RKO (cell line): ENCODE results near the gene GBE1.

Experiments used
- DNase-seq: peaks from one replicate; pipeline ENCODE4 v3.0.0-alpha.2; 2016; ENCODE audit warnings: low spot score

GBE1 gene

DNA sequence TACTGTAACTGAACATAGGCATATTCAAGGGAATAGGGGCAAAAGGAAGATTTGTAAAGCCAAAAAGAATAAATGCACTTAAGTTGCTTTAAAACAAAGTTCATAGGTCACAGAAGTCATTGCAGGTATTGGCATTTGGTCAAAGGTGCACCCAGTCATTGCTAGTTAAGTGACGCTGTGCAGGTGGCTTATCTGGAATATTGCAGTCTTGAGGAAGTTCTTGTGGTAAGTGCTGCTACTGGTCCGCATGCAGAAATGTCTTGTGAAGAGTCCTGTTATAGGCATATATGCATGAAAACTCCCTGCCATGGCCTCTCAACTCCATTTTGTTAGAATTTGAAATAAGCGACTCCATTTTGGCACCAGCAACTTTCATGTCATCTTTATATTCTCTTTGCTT is 293.1 kb downstream of the GBE1 start:
- DNase-seq: no peak

- no peak for DNase-seq
Measured at GRCh38 chr3:81466201-81466560, 295.3 kb downstream of the GBE1 start.

DNA sequence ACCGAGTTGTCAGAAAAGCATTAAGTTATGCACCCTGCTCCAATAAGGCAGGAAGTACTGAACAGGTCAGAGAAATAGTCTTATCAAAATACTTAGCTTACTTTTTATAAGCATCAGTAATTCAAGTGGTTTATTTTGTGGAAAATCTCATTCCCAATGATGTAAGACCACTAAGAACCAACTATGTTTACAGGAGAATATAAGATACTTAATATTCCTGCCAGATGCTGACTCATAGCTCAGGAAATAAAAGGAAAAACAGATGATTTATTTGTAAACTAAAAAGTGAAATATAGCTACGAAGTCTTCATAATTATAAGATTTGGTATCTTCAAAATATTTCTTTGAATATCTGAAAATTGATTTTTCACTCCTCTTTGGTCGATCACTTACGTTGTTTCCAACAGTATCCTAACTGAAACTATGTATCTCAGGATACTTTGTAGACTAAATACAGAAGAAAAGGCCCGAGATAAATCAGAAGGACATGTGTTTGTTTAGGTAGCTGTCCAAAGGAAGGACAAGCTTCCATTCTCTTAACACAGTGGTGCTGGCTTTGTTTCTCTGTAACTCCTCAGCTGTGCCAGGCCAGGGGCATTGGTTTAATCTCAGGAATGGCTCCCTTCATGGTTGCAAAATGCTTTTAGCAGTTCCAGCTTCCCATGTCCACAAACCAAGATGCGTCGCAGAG is 295.8 kb downstream of the GBE1 start:
- DNase-seq: no peak

DNA sequence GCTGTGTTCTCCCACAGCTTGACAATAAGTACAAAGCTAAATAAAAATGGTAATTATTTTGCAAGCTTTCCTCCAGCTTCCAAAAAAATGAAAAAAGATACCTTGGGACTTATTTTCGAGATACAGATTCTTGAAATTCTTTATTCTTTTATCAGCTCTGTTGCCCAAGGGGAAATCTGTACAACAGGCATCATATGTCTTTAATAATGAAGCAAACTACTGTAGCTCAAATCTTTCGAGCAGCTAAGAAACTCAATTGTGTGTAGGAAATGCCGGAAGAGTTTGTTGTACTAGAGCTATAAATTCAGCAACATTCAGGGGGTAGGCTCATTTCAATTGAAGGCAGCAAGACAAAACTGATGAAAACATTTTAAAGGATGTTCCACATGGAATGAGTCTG is 297.7 kb downstream of the GBE1 start:
- no peak for DNase-seq

GRCh38 chr3:81462921-81463320 is 298.5 kb downstream of the GBE1 start:
- DNase-seq: no peak

DNA sequence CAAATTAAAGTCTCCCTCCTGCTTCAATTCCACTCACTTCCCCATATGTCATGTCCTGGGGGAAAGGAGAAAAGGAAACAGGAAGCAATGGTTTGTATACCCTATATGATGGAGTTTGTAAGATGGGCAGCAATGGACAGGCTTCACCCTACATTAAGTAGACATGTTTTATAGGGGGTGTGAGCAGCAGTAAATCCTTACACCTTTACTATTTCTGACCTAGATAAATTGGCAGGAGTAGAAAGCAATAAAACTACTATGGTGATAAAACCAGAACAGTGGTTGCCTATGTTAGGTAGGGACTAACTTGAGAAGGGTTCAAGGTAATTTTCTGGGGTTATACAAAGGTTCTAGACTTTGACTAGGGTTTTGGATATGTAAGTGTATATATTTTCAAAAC is 301.7 kb downstream of the GBE1 start:
- DNase-seq: no peak

GRCh38 chr3:81452418-81452817 is 309.0 kb downstream of the GBE1 start:
- no peak for DNase-seq

DNA sequence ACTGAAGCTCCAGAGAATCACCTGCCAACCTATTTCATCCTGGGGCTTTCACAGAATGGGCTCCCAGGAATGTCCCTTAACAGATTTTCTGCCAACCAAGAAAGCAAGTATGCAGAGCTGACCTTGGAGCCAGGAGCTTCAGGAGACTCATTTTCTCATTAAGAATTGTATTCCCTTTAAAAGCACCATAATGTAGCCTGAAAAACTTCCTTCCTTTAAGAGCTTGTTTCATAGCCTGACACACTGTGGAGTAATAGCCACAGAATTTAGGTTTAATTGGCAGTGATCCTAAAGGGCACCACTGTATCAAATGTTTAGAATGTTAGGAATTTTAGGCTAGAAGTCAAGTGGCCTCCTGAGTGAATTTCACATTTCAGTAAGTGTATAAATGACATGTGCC is 309.8 kb downstream of the GBE1 start:
- no peak for DNase-seq

GRCh38 chr3:81451140-81451539 is 310.3 kb downstream of the GBE1 start:
- DNase-seq: no peak

DNA sequence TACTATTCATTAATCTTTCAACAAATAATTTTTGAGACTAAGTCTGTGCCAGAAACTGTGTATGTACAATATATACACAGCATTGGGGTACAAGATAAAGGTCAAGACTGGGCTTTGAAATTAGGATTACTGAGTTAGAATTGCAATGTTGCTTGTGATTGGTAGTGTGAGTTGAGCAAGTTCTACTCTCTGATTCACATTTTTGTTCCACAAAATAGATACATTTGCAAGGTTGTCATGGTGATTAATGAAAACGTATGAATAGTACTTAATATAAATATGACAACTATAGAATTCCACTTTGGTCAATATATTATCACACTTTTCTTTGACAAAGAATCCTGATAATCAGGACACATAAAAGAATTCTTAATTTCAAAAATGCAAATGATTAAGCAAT is 314.6 kb downstream of the GBE1 start:
- DNase-seq: no peak

DNA sequence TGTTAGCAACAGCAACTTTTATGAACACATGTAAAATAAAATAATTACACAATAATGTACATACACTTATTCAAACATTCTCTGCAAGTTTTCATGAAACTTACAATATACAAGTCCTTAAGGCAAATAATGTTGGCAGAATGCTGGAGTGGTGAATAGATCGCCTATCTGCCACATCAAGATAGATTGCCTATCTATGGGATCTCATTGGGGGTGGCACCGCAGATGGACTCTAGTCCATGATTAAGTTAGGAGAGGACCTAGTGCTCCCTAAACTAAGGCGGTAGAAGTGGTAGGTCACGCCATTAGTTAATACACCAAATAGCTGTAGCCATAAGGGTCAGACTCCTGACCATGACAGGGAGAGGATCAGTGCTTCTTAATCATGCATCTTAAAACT is 315.7 kb downstream of the GBE1 start:
- no peak for DNase-seq

DNA sequence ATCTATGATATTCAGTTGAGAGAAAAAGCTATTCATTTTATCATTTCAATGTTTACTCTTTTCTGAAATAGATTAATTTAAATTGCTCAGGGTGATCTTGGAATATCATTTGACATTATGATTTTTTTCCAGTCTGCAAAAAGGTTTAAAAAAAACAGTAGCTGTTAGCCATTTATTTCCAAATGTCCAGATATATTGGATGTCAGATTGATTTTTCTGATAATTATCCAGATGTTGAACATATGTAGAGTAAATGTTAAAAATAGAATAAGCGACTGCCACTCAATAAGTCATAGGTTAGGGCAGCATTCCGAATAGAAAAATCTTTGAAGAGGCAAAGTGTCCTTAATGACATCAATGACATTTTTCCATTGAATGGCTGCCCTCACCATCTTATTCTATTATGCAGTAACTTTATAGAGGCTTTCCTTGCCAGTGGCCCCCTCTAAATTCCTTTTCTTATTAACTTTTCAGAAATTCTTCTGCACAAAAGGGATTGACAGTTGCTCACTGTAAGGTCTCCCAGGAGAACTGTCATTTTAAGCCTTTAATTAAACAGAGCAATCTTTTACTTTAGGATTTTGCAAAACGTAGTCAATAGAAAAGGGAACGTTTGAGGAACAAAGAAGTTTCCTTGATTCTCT is 316.5 kb downstream of the GBE1 start:
- DNase-seq: no peak

DNA sequence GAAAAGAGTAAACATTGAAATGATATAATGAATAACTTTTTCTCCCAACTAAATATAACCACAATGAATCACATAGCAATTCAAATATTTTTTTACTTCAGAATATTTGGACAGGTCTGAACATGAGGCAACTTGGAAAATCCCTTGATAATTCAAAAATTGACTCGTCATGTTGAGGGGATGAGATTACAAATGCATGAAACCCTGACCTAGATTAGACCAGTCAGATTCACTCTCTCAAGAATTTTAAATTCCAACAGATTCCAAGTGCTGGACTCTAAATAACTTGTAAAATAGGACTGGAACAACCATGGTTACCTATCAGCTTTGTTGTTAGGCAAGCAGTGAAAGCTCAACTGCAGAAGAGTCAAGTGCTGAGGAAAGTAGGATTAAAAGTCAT is 317.5 kb downstream of the GBE1 start:
- DNase-seq: no peak

- DNase-seq: no peak
Measured at GRCh38 chr3:81443457-81443782, 318.0 kb downstream of the GBE1 start.

DNA sequence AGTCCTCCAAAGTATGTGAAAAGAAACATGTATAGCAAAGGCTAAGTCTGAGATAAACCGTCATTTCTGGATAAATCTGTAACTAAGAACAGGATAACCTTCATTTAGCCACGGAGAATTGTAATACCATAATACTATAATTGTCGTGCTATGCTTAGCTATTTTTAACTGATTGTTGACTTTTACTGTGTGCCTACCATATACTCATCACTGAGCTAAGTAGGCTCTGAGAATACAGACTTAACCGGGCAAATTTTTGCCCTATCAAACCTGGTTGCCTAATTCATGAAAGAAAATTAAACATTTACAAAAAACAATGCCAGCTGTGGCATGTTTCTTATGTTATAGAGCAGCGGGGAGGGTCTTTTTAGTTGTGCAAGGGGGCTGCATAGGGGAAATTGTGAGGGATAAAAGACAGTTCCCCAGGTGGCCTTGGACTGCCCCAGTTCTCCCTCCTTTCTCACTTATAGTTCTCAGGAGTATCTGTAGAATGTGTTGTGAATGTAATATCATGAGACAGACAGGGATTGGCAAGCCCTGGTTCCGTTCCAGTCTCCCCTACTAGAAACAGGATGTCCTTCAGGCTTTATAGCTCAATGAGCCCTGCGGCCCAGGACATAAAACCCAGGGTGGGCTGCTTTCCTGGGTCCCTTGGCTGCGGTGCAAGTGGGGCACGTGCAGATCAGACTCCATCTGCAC is 318.5 kb downstream of the GBE1 start:
- DNase-seq: no peak

GRCh38 chr3:81440661-81441060 is 320.8 kb downstream of the GBE1 start:
- no peak for DNase-seq
